Chondrocyte (in vitro differentiated cells): ENCODE data around the gene EXOC2. TPM values are rescaled to one million over a fixed set of nuclear protein-coding genes. Genes with fewer than 3 reads are reported as not detected.
A peak's percentile ranks its signal among the peaks of the same experiment; 100 is the strongest.

ENCODE experiments used
- DNase-seq: peaks from one replicate; pipeline ENCODE4 v3.0.0; 2021; ENCODE audit warnings: mixed read lengths, low spot score
- H3K27ac Mint-ChIP-seq: one replicate; pipeline ENCODE4 v1.8.0; 2021; ENCODE audit warnings: mild to moderate bottlenecking, moderate library complexity, mixed read lengths; ENCODE audit not compliant: unreplicated experiment
- H3K27me3 Mint-ChIP-seq: 2 replicates; pipeline ENCODE4 v1.8.0; 2021; ENCODE audit warnings: low read depth, mixed read lengths
- H3K36me3 Mint-ChIP-seq: 2 replicates; pipeline ENCODE4 v1.8.0; 2021; ENCODE audit warnings: low read depth, mixed read lengths
- H3K4me1 Mint-ChIP-seq: 2 replicates; pipeline ENCODE4 v1.8.0; 2021; ENCODE audit warnings: low read depth, mild to moderate bottlenecking, mixed read lengths
- H3K4me3 Mint-ChIP-seq: one replicate; pipeline ENCODE4 v1.8.0; 2021; ENCODE audit warnings: mild to moderate bottlenecking, moderate library complexity, mixed read lengths; ENCODE audit not compliant: unreplicated experiment
- H3K9me3 Mint-ChIP-seq: 2 replicates; pipeline ENCODE4 v1.8.0; 2021; ENCODE audit warnings: low read depth, mixed read lengths
- total RNA-seq: library from RNA; stranded (reverse); gene quantifications from 3 replicates; pipeline ENCODE4 v1.2.1, GENCODE V29; 2021
- TF ChIP-seq, protein P1 (sequence below): fragments of 200-600 bp; sonication (generic); IDR thresholded peaks from 2 replicates; pipeline ENCODE4 v1.5.0; 2021; ENCODE audit warnings: antibody characterized with exemption, mild to moderate bottlenecking, moderate library complexity

Gene EXOC2
- total RNA-seq, 1 donor from 2014 or later = 27.5 TPM

DNA sequence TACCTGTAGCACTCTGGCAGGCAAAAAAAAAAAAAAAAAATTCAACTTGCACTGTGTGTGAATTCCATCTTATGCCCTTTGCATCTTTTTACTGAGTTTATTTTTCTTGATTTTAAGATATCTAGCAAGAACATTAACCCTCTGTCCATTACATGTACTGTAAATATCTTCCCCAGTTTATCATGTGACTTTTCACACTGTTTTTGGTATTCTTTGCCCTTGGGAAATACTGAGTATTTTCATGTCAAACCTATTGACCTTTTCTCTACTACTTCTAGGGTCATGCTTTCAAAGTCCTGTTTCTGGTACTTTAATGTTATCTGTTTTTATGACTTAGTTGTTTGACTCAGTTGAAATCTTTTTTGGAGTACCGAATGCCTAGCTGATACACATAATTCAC is 35.2 kb downstream of the EXOC2 start:
- Mint-ChIP-seq H3K4me1 (peaks cover 82% of the 10 kb centered on the region), H3K36me3 (peaks cover 5% of the 10 kb centered on the region), H3K4me3 (no peak overlapping the region), H3K27ac (peak overlapping the region; percentile 96), H3K9me3 (peaks cover 4% of the 10 kb centered on the region), H3K27me3 (no peaks in the 10 kb centered on the region)
- DNase-seq = no peak
- TF ChIP-seq, protein P1, sequence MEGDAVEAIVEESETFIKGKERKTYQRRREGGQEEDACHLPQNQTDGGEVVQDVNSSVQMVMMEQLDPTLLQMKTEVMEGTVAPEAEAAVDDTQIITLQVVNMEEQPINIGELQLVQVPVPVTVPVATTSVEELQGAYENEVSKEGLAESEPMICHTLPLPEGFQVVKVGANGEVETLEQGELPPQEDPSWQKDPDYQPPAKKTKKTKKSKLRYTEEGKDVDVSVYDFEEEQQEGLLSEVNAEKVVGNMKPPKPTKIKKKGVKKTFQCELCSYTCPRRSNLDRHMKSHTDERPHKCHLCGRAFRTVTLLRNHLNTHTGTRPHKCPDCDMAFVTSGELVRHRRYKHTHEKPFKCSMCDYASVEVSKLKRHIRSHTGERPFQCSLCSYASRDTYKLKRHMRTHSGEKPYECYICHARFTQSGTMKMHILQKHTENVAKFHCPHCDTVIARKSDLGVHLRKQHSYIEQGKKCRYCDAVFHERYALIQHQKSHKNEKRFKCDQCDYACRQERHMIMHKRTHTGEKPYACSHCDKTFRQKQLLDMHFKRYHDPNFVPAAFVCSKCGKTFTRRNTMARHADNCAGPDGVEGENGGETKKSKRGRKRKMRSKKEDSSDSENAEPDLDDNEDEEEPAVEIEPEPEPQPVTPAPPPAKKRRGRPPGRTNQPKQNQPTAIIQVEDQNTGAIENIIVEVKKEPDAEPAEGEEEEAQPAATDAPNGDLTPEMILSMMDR = no peak

DNA sequence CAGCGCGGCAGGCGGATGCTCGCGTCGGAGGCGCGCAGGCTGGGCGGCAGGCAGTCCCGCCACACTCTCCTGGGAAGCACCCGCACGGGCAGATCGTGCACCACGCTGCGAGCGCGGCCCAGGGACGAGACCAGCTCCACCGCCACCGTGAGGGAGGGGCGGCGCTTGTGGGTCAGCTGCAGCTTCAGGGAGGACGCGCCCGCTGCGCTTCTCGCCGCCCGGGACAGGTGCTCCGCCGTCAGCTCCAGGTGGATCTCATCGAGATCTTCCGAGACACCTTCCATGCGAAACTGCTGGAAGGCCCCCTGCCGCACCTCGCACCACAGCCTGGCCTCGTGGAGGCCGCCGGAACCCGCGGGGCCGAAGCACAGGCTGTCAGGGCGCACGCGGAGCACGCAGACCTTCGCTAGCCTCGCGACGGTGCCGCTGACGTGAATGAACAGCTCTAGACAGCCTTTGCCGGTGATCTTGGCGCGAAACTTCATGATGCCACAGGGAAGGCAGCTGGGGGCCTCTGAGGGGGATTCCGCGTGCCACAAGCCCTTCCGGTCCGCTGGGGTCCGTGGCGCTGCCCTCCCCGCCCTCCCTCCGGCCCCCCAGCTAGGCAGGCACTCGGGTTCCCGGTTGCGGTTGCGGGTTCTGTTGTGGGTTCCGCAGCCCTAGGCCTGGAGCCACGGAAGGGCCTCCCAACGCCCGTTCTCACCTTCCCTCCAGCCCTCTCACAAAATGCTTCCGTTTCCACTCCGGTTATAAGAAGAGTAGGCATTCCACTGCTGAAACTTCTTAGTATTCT is 36.3 kb downstream of the EXOC2 start, which contains the start of gene HUS1B:
TSS of gene HUS1B (minus strand) at position 641 of the 793 bp plus-strand sequence. CDS start at position 485, 156 bp downstream.
- H3K4me3 Mint-ChIP-seq = no peak within 1 kb of the TSS
- TF ChIP-seq, protein P1 = no peak
- no peak for DNase-seq
- H3K4me1 Mint-ChIP-seq = peaks cover 85% of the 10 kb centered on the region
- peaks cover 5% of the 10 kb centered on the region for H3K36me3 Mint-ChIP-seq
- H3K27ac Mint-ChIP-seq = peak within 1 kb of the TSS; percentile 96
- no peaks in the 10 kb centered on the region for H3K27me3 Mint-ChIP-seq
- peaks cover 4% of the 10 kb centered on the region for H3K9me3 Mint-ChIP-seq

DNA sequence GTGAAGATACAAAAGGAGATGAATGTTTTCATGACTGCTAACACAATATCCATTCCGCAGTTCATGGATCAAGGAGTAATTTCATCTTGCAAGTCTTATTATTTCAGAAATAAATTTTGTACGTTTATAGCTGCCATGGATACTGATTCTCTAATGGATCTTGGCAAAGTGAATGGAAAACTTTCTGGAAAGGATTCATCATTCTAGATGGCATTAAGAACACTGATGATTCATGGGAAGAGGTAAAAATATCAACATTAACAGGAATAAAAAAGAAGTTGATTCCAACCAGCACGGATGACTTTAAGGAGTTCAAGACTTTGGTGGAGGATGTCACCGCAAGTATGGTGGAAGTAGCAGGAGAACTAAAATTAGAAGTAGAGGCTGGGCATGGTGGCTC is 38.8 kb downstream of the EXOC2 start:
- Mint-ChIP-seq H3K27me3 (no peaks in the 10 kb centered on the region), H3K36me3 (peaks cover 5% of the 10 kb centered on the region), H3K4me3 (no peak overlapping the region), H3K4me1 (peaks cover 62% of the 10 kb centered on the region), H3K27ac (peak overlapping the region; percentile 50), H3K9me3 (peaks cover 4% of the 10 kb centered on the region)
- TF ChIP-seq, protein P1 = no peak
- no peak for DNase-seq

DNA sequence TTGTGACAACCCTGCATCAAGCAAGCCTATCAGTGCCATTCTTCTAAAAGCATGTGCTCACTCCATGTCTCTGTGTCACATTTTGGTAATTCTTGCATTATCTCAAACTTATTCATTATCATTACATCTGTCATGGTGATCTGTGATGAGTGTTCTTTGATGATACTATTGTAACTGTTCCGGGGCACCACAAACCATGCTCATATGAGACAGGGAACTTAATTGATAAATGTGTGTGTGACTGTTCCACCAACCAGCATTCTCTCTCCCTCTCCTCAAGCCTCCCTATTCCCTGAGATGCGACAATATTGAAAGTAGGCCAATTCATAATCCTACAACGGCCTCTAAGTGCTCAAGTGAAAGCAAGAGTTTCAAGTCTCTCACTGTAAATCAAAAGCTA is 40.1 kb downstream of the EXOC2 start:
- H3K4me1 Mint-ChIP-seq = peaks cover 51% of the 10 kb centered on the region
- TF ChIP-seq, protein P1 = no peak
- peaks cover 4% of the 10 kb centered on the region for H3K9me3 Mint-ChIP-seq
- peaks cover 5% of the 10 kb centered on the region for H3K36me3 Mint-ChIP-seq
- H3K27ac Mint-ChIP-seq = peak overlapping the region; percentile 3
- no peaks in the 10 kb centered on the region for H3K27me3 Mint-ChIP-seq
- H3K4me3 Mint-ChIP-seq = no peak overlapping the region
- DNase-seq = no peak

DNA sequence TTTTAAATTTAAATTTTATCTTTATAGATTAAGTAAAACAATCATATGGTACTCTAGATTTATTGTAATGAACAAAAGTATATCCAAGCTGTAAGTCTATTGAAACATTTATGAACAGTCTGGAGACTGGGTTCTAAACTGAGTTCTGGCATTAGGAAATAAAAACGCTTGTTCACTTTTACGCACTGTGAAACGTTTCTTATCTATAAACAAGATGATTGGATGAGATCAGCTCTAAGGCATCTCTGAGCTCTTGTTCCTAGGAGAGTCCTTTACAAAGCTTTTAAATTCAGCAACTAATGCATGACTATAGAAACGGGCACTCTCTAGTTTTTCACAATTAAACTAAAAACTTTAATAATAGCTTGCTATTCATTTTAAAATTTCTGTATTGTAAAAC is 42.8 kb downstream of the EXOC2 start:
- Mint-ChIP-seq H3K9me3 (peaks cover 4% of the 10 kb centered on the region), H3K4me1 (peaks cover 33% of the 10 kb centered on the region), H3K27ac (no peak overlapping the region), H3K27me3 (no peaks in the 10 kb centered on the region), H3K4me3 (no peak overlapping the region), H3K36me3 (peaks cover 3% of the 10 kb centered on the region)
- no peak for DNase-seq
- TF ChIP-seq, protein P1 = no peak
